ENCODE measurements around the gene PLA2G2D.

The PLA2G2D gene

DNA sequence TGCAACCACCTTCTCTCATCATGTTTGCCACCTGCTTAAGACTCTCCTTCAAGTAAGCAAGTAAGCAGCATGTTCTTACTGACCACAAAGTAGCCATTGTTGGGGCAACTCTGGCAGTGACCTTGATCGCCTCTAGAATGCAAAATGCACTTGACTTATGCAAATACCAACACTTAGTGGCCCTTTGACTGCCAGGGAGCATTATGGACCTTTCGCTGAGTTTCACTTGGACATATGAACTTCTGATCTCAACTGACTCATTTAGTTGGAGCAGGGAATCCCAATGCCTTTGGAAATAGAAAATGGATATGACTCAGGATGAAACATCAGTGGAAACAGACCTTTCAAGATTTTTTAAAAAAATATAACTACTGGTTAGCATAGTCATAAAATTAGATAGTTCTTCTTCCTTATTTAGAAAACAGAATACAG is 55.5 kb downstream of the PLA2G2D start:
- no peak for DNase-seq (ENCODE audit: low read depth in 2 of 2)

Measured in activated CD4-positive, alpha-beta T cell treated with anti-CD3 and anti-CD28 coated beads for 24 hours (primary cell).